GM21390 (cell line): Measurements from ENCODE around the gene ATF7IP.
"Not testable (repeated sequence)": the region's sequence is repeated elsewhere in the genome, so short reads cannot be mapped to it uniquely, and the experiment has no call there.

Source experiments
- ATAC-seq: cut with Tn5 transposase; IDR thresholded peaks from one replicate; pipeline ENCODE4 v1.9.1; 2021; ENCODE audit not compliant: unreplicated experiment

The ATF7IP gene, protein sequence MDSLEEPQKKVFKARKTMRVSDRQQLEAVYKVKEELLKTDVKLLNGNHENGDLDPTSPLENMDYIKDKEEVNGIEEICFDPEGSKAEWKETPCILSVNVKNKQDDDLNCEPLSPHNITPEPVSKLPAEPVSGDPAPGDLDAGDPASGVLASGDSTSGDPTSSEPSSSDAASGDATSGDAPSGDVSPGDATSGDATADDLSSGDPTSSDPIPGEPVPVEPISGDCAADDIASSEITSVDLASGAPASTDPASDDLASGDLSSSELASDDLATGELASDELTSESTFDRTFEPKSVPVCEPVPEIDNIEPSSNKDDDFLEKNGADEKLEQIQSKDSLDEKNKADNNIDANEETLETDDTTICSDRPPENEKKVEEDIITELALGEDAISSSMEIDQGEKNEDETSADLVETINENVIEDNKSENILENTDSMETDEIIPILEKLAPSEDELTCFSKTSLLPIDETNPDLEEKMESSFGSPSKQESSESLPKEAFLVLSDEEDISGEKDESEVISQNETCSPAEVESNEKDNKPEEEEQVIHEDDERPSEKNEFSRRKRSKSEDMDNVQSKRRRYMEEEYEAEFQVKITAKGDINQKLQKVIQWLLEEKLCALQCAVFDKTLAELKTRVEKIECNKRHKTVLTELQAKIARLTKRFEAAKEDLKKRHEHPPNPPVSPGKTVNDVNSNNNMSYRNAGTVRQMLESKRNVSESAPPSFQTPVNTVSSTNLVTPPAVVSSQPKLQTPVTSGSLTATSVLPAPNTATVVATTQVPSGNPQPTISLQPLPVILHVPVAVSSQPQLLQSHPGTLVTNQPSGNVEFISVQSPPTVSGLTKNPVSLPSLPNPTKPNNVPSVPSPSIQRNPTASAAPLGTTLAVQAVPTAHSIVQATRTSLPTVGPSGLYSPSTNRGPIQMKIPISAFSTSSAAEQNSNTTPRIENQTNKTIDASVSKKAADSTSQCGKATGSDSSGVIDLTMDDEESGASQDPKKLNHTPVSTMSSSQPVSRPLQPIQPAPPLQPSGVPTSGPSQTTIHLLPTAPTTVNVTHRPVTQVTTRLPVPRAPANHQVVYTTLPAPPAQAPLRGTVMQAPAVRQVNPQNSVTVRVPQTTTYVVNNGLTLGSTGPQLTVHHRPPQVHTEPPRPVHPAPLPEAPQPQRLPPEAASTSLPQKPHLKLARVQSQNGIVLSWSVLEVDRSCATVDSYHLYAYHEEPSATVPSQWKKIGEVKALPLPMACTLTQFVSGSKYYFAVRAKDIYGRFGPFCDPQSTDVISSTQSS

DNA sequence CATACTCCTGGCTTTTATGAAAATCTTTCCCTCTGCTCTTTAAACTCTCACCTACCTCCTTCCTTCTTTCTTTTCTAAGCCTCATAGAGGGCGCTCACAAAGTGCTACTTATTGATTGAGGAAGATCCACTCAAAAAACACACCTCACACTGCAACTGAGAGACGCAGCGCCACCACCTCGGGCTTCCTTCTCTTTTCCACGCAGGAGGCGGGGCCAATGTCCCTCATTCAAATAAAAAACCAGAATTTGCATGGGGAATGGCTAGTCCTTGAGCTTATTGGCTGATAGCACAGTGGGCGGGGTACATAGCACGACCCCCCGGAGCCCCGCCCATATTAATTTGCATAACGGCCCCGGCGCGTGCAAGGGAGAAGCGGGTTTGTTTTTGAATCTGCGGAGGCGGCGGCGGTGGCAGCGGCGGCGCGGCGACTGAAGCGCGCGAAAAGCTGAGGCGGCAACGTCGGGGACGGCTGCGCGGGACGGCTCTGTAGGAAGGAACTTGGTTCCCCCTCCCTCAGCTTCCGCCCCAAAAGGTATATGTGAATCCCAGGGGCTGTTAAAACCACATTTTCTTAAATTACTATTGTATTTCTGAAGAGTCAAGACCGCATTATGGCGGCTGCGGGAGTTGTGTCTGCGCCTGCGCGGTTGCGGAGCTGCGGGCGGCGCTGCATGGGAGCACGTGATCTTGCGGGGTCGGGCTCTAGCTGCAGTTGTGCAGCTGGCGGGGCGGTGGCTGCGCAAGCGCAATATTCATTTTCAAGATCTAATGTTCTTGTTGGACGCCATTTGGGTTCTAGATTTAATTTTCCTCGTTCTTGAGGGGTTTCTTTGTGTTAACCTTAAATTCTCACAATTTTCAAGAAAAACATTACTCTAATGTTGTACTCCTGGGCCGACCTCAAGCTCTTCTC lies at the start of gene ATF7IP:
Gene ATF7IP (plus strand): TSS at position 389 of the 915 bp plus-strand sequence. CDS start 58,234 bp downstream, outside the sequence.
- ATAC-seq: peak; percentile 71

DNA sequence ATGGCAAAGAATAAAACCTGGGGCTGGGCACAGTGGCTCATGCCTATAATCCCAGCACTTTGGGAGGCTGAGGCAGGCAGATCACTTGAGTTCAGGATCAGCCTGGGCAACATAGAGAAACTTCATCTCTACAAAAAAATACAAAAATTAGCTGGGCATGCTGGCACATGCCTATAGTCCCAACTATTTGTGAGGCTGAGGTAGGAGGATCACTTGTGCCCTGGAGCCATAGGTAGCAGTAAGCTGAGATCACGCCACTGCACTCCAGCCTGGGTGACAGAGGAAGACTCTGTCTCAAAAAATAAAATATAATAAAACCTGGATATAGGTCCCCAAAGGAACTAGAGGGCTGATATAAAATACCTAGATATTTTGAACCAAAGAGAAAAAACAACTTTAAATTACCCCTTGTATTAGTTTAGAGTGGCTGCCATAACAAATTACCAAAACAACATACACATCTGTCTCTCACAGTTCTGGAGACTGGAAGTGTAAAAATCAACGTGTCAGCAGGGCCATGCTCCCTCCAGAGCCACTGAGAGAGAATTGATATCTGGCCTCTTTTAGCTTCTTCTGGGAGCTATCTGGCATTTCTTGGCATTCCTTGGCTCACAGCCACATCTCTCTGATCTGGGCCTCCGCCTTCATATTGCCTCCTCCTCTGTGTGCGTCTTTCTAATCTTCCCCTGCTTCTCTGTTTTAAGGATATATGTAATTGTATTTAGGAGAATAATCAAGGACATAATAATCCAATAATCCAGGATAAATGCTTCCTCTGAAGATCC lies 47.9 kb upstream of the ATF7IP start:
- no peak for ATAC-seq

DNA sequence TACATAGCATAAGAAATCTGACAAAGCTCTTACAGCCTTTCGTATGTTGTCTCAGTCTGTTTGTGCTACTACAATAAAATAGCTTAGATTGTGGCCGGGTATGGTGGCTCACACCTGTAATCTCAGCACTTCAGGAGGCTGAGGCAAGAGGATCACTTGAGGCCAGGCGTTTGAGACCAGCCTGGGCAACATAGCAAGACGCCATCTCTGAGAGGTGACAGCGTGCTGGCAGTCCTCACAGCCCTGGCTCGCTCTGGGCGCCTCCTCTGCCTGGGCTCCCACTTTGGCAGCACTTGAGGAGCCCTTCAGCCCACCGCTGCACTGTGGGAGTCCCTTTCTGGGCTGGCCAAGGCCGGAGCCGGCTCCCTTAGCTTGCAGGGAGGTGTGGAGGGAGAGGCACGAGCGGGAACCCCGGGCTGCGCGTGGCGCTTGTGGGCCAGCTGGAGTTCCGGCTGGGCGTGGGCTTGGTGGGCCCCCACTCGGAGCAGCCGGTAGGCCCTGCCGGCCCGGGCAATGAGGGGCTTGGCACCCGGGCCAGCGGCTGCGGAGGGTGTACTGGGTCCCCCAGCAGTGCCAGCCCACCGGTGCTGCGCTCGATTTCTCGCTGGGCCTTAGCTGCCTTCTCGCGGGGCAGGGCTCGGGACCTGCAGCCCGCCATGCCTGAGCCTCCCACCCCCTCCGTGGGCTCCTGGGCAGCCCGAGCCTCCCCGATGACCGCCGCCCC lies 45.6 kb upstream of the ATF7IP start:
- not testable (repeated sequence) for ATAC-seq

DNA sequence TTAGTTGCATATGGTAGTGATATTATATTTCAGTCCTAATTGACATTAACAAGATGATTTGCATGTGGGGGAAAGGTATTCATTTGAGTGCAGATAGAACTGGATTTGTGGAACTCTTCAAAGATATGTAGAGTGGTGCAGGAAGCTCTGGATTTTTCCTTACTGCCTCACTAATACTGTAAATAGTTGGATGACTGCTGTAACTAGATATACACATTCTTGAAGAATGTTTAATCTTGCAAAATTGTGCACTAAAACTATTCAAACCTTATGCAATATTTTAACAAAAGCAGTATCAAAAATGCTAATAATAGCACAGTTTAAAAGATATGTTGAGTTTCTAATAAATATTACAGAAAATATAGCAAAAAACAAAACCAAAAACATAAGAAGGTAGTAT lies 43.1 kb upstream of the ATF7IP start:
- no peak for ATAC-seq

DNA sequence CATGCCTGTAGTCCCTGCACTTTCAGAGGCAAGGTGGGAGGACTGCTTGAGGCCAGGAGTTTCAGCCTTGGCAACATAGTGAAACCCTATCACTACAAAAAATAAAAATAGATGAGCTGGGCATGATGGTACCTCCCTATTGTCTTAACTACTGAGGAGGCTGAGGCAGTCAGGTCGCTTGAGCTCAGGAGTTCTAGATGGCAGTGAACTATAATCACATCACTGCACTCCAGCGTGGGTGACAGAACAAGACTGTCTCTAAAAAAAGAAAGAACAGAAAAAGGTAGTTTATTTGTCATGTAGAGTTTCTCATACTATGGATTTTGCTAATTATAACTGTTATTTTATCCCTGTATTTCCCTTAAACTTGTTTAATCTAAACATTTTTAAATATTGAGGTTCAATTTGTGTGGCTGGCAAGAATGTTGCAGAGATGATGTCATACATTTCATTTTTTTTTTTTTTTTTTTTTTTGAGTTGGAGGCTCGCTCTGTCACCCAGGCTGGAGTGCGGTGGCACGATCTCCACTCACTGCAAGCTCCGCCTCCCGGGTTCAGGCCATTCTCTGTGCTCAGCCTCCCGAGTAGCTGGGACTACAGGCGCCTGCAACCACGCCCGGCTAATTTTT lies 39.7 kb upstream of the ATF7IP start:
- ATAC-seq: no peak

DNA sequence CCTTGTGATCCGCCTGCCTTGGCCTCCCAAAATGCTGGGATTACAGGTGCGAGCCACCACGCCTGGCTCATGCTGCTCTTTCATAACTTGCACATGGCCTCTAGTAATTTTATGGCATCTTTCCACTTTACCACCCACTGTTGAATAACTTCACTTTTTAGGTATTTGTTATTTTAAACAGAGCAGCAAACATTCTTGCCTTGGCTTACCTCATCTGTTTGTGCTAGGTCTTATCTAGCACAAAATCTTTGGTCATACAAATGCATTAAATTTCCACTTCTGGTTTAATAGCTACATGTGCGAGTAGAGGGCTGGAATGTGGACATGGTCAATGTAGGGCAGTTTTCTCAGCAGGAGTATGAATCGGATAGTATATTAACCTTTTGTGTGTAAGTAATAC lies 38.8 kb upstream of the ATF7IP start:
- ATAC-seq: no peak

DNA sequence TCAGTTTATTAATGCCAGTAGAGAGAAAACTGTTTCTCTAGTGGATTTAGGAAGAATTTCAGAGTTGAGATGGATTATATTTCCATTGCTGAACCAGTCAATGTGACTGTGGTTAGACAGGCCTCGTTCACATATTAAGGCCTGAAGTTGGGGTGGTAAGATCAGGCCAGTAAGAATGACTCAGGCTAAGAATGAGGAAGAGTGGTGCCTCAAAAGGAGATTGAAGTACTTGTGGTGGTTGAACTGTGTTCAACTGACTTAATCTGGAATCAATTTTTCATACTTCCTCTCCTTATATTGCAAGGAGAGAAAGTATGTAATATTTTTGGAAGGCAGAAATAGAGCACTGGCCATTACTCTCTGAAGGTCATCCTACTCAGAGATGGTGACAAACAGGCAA lies 37.8 kb upstream of the ATF7IP start:
- ATAC-seq: no peak

DNA sequence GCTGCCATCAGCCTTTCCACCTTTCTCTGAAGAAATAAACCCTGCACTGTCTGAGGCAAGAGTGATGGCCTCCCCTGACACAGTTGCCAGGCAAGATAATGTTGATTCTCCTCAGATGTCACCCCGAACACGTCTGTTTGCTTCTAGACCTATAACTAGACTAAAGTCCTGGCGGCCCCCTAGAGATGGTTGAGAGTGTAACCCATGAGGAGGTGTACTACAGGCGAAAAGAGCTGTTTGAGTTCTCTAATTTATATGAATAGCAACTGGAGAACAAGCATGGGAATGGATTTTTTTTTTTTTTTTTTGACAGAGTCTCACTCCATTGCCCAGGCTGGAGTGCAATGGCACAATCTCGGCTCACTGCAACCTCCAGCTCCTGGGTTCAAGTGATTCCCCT lies 33.0 kb upstream of the ATF7IP start:
- ATAC-seq: no peak

DNA sequence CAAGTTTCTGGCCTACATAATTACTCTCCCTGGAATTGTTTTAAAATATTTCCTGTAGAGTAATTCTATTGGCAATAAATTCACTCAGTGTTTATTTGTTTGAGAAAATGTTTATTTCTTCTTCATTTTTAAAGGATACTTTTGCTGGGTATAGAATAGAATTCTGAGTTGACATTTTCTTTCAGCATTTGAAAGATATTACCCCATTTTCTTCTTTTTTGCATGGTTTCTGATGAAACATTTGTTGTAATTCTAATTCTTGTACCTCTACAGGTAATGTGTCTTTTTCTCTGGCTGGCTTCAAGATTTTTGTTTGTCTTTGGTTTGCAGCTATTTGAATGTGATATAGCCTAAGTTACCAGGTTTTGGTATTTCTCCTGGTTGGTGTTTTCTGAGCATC lies 25.1 kb upstream of the ATF7IP start:
- ATAC-seq: no peak

DNA sequence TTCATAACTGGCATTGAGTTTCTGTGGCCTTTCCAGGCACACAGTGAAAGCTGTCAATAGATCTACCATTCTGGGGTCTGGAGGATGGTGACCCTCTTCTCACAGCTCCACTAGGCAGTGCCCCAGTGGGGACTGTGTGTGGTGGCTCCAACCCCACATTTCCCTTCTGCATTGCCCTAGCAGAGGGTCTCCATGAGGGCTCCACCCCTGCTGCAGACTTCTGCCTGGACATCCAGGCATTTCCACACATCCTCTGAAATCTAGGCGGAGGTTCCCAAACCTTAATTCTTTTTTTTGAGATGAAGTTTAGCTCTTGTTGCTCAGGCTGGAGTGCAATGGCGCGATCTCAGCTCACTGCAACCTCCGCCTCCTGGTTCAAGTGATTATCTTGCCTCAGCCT lies 14.0 kb upstream of the ATF7IP start:
- ATAC-seq: not testable (repeated sequence)

DNA sequence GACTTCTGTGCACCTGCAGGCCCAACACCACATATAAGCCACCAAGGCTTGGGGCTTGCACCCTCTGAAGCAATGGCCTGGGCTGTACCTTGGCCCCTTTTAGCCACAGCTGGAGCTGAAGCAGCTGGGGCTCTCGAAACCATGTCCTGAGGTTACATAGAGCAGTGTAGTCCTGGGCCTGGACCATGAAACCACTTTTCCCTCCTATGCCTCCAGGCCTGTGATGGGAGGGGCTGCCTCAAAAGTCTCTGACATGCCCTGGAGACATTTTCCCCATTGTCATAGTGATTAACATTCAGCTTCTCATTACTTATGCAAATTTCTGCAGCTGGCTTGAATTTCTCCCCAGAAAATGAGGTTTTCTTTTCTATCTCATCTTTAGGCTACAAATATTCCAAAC lies 13.4 kb upstream of the ATF7IP start:
- not testable (repeated sequence) for ATAC-seq

DNA sequence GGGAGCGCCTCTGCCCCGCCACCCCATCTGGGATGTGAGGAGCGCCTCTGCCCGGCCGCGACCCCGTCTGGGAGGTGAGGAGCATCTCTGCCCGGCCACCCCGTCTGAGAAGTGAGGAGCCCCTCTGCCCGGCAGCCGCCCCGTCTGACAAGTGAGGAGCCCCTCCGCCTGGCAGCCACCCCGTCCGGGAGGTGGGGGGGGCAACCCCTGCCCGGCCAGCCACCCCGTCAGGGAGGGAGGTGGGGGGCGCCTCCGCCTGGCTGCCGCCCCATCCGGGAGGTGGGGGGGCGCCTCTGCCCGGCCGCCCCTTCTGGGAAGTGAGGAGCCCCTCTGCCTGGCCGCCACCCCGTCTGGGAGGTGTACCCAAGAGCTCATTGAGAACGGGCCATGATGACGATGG lies 10.8 kb upstream of the ATF7IP start:
- ATAC-seq: not testable (repeated sequence)

DNA sequence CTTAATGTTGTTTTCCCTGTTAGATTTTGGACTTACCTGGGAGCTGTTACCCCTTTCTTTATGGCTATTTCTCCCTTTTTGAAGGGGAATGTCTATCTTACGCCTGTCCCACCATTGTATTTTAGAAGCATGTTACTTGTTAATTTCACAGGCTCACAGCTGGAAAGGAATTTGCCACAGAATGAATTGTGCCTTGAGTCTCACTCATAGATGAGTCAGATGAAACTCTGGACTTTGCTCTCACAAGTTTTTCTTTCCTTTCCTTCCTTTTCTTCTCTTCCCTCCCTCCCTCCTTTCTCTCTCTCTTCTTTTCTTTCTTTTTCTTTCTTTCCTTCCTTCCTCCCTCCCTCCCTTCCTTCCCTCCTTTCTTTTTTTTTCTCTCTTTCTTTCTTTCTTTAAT lies 9.3 kb upstream of the ATF7IP start:
- no peak for ATAC-seq

DNA sequence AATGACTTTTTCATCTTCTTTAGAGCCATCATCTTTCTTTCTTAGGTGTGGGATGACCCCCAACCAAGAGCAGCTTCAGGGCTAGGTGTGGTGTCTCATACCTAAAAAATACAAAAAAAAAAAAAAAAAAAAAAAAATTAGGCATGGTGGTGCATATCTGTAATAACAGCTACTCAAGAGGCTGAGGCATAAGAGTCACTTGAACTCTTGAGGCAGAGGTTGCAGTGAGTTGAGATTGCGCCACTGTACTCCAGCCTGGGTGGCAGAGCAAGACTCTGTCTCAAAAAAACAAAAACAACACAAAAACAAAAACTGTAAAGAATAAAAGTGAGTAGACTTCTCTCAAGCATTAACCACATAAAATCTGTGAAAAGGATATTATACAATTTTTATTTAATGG lies 8.0 kb upstream of the ATF7IP start:
- ATAC-seq: no peak

DNA sequence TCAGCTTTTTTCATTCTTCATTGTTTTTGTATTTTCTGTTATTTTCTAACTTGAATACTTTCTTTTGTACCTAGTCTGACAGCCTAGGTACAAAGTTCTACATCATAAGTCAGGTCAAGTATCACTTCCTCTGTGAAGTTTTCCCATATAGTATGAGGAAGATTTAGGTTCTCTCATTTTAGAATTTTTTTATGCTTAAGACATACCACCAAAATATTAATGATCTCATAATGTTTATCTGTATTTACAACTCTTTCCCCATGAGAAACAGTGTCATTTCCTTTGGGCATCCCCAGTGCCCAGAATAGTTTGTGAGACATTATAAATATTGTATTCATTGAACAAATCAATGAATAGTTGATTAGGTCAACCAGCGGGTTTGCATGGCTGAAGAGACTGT lies 3.1 kb upstream of the ATF7IP start:
- no peak for ATAC-seq

DNA sequence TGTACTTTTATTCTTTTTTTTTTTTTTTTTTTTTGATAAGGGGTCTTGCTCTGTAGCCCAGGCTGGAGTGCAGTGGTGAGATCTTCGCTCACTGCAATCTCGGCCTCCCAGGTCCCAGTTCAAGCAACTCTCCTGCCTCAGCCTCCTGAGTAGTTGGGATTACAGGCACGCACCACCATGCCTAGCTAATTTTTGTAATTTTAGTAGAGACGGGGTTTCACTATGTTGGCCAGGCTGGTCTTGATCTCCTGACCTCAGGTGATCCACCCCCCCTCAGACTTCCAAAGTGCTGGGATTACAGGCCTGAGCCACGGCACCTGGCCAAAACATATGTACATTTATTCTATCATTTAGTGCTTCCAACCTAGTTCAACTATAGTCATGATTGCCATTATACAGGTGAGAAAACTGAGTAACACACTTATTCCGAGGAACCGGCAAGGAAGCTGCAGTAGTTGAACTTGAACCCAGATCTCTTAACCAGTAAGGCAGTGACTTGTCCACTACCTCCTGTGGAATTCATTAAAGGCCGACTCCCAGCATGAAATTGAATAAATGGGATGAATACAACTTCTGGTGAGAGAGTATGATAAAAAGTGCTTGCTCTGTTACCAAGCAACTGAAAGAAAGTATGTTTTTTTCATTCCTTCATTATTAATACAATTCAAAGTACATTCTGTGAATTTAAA lies 755 bp upstream of the ATF7IP start:
- no peak for ATAC-seq

DNA sequence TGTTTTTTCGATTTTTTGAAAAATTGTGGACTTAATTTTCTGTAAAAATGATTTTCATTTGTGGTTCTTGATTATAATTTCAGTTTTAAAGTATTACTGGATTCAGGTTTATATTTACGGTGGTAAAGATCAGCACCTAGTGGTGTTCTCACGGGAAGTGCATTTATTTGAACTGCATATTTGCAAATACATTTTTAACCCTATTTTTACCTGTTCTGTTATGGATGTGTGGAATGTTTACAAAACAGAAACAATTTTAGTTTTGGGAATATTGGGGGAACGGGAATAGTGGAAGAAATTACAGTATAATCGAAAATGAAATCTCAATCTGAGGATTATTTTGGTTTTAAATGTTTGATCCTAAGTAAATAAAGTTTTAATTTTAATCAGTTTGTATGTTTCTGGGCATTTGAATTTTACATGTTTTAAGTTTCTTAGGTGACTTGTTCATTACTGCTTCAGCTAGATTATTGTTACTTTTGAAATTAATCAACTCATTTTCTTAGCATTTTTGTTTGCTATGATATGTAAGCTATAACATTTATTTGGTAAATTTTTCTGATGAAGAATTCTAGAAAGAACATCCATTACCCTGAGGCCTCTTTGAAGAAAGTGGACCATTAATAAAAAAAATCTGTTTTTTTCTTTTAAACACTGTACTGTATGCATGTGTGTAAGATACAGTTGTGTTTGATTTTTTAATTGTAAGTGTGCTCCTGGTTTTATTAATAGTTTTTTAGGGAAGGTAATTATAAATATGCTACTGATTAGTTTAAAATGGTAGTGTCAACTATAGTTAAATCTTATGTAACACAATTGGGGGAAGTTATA lies 942 bp downstream of the ATF7IP start:
- ATAC-seq: no peak
